NCI-H524 treated with DMSO at 0.1 percent for 48 hours (cell line): Measurements from ENCODE around the gene MAD1L1.

Source experiments
- DNase-seq: peaks from one replicate; lab custom pipeline; 2025; lab: John Stamatoyannopoulos, UW

Gene MAD1L1

GRCh38 chr7:2030475-2031450 is 202.0 kb downstream of the MAD1L1 start:
- peak; percentile 38 for DNase-seq

- no peak for DNase-seq
Observed at GRCh38 chr7:2029936-2030335, 202.8 kb downstream of the MAD1L1 start.

- DNase-seq = no peak
Observed at GRCh38 chr7:2029211-2029905, 203.4 kb downstream of the MAD1L1 start.

- no peak for DNase-seq
Observed at GRCh38 chr7:2028733-2029132, 204.0 kb downstream of the MAD1L1 start.

GRCh38 chr7:2025188-2025587 is 207.6 kb downstream of the MAD1L1 start:
- no peak for DNase-seq

- no peak for DNase-seq
Observed at GRCh38 chr7:2024567-2024918, 208.2 kb downstream of the MAD1L1 start.

- DNase-seq = no peak
Observed at GRCh38 chr7:2023877-2024566, 208.7 kb downstream of the MAD1L1 start.

GRCh38 chr7:2022737-2023250 is 210.0 kb downstream of the MAD1L1 start:
- no peak for DNase-seq

GRCh38 chr7:2022021-2022409 is 210.7 kb downstream of the MAD1L1 start:
- no peak for DNase-seq

GRCh38 chr7:2019711-2020511 is 212.8 kb downstream of the MAD1L1 start:
- no peak for DNase-seq

- no peak for DNase-seq
Observed at GRCh38 chr7:2019461-2019710, 213.4 kb downstream of the MAD1L1 start.

GRCh38 chr7:2018569-2019460 is 213.9 kb downstream of the MAD1L1 start:
- DNase-seq = no peak

- no peak for DNase-seq
Observed at GRCh38 chr7:2017914-2018568, 214.7 kb downstream of the MAD1L1 start.

GRCh38 chr7:2017481-2017891 is 215.3 kb downstream of the MAD1L1 start:
- DNase-seq = no peak

GRCh38 chr7:2016761-2017480 is 215.8 kb downstream of the MAD1L1 start:
- DNase-seq = no peak

- no peak for DNase-seq
Observed at GRCh38 chr7:2016021-2016631, 216.6 kb downstream of the MAD1L1 start.

GRCh38 chr7:2015251-2015871 is 217.4 kb downstream of the MAD1L1 start:
- no peak for DNase-seq

GRCh38 chr7:2014391-2015241 is 218.1 kb downstream of the MAD1L1 start:
- no peak for DNase-seq
